T-helper 17 cell (primary cell): Measurements from ENCODE around the gene MINAR1. TPM values are rescaled to one million over a fixed set of nuclear protein-coding genes. Genes with fewer than 3 reads are reported as not detected.

Experiments used
- ATAC-seq: fragments of 150-1000 bp; cut with Tn5 transposase; 2 replicates; pipeline ENCODE4 v1.10.0; 2021; ENCODE audit warnings: mild to moderate bottlenecking, moderate library complexity
- DNase-seq, 3 donors: peaks; one replicate each; pipeline versions ENCODE4 v3.0.0 to v3.0.0-alpha.2; 2020 to 2021
- H3K9me3 ChIP-seq: one replicate; pipeline ENCODE4 v1.7.0; 2013; ENCODE audit warnings: low read length, mild to moderate bottlenecking; ENCODE audit not compliant: control insufficient read depth, poor library complexity, severe bottlenecking
- H3K27ac Mint-ChIP-seq: one replicate; pipeline ENCODE4 v1.8.0; 2022; ENCODE audit warnings: mild to moderate bottlenecking, moderate library complexity, mixed read lengths
- H3K27me3 Mint-ChIP-seq: one replicate; pipeline ENCODE4 v1.8.0; 2022; ENCODE audit warnings: mixed read lengths
- H3K36me3 Mint-ChIP-seq: one replicate; pipeline ENCODE4 v1.8.0; 2022; ENCODE audit warnings: low read depth, mixed read lengths
- H3K4me1 Mint-ChIP-seq: one replicate; pipeline ENCODE4 v1.8.0; 2022; ENCODE audit warnings: mild to moderate bottlenecking, mixed read lengths
- H3K4me3 Mint-ChIP-seq: one replicate; pipeline ENCODE4 v1.8.0; 2022; ENCODE audit warnings: mild to moderate bottlenecking, moderate library complexity, mixed read lengths
- total RNA-seq, 4 donors: library from RNA in 2 of 4; stranded (reverse) in 2 of 4; gene quantifications; one replicate each; pipeline ENCODE4 v1.2.3 and lab custom pipeline; 2022 to 2026

Gene MINAR1
- total RNA-seq, 2 donors from 2014 or later: 0.37 to 0.40 TPM

DNA sequence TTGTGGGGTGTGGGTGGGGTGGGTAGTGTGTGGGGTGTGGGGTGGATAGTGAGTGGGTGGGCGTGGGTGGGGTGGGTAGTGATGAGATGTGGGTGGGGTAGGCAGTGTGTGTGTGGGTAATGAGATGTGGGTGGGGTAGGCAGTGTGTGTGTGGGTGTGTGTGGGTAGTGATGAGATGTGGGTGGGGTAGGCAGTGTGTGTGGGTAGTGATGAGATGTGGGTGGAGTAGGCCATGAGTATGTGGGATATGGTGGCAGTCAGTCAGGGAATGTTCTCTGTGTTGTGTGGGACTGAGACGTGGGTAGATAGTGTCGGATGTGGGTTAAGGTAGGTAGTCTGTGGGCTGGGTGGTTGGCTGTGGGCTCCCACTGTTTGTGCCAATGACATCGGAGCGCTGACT, 7.1 kb downstream of the MINAR1 start:
- no peaks in the 10 kb centered on the region for H3K36me3 Mint-ChIP-seq
- ATAC-seq: no peak

DNA sequence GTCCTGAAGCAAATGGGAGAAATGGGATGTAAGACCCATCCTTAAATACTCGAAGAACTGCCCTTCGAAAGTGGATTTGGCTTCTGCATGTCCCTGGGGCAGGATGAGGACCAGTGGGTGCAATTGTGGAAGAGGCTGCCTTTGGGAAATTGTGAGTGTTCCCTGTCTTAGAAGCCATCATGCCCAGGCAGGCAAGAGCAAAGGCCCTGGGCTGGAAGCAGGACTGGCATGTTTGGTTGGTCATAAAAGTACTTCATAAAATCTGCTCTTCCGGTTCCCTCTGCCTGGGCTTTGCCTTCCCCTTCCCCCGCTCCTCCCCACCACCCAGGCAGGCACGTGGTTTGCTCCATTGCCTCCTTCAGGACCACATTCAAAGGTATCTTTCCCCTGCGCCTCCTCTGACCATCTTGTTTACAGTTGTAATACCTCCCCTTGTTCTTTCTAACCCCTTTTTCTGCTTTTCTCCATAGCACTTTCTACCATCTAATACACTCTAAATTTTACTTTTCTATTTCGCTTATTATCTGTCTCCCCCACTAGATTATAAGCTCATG, 8.3 kb downstream of the MINAR1 start:
- H3K4me1 Mint-ChIP-seq: no peaks in the 10 kb centered on the region
- H3K9me3 ChIP-seq: no peaks in the 10 kb centered on the region
- no peaks in the 10 kb centered on the region for H3K36me3 Mint-ChIP-seq
- DNase-seq (no peak), ATAC-seq (no peak)
- no peak overlapping the region for H3K4me3 Mint-ChIP-seq
- no peak overlapping the region for H3K27ac Mint-ChIP-seq
- H3K27me3 Mint-ChIP-seq: peaks cover 9% of the 10 kb centered on the region

More for the DNA sequence above, 7.1 kb downstream of the MINAR1 start:
- no peaks in the 10 kb centered on the region for H3K4me1 Mint-ChIP-seq
- H3K4me3 Mint-ChIP-seq: no peak overlapping the region
- no peaks in the 10 kb centered on the region for H3K9me3 ChIP-seq
- no peak for DNase-seq
- peaks cover 19% of the 10 kb centered on the region for H3K27me3 Mint-ChIP-seq
- no peak overlapping the region for H3K27ac Mint-ChIP-seq

DNA sequence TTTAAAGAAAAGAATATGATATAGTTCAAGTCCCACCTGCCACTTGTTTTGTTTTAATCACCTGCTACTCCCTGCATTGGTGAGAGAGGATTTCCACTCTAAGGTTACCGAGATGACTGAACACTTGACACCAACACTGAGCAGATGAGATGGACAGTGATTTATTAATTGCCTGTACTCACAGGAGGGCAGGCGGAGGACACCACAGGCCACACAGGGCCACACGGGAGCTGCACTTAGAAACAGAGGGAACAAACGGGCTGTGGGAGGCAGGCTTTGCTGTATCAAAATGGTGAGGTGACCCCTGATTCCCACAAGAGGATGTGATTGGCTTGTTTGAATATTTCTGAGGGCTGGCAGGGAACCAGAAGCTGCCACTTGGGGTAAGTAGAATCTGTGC, 10.8 kb downstream of the MINAR1 start:
- no peaks in the 10 kb centered on the region for H3K4me1 Mint-ChIP-seq
- no peak overlapping the region for H3K4me3 Mint-ChIP-seq

DNA sequence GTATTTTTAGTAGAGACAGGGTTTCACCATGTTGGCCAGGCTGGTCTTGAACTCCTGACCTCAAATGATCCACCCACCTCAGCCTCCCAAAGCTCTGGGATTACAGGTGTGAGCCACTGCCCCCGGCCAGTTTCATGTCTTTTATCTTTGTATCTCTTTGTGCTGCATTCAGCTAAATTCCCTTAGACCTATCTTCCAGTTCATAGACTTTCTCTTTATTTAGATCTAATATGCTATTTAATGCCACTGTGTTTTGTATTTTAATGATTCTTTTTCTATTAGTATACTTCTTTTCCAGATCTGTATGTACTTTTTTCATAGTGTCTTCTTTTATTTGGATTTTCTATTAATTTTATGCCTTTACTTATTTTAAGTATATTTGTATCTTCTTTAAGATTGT, 14.9 kb downstream of the MINAR1 start:
- Mint-ChIP-seq H3K27me3 (peaks cover 6% of the 10 kb centered on the region), H3K4me3 (no peak overlapping the region), H3K27ac (no peak overlapping the region), H3K4me1 (no peaks in the 10 kb centered on the region), H3K36me3 (no peaks in the 10 kb centered on the region)
- no peak for ATAC-seq
- no peaks in the 10 kb centered on the region for H3K9me3 ChIP-seq
- no peak for DNase-seq

More for the DNA sequence above, 10.8 kb downstream of the MINAR1 start:
- Mint-ChIP-seq H3K36me3 (no peaks in the 10 kb centered on the region), H3K27me3 (no peaks in the 10 kb centered on the region), H3K27ac (no peak overlapping the region)
- DNase-seq (no peak), ATAC-seq (no peak)
- H3K9me3 ChIP-seq: no peaks in the 10 kb centered on the region

DNA sequence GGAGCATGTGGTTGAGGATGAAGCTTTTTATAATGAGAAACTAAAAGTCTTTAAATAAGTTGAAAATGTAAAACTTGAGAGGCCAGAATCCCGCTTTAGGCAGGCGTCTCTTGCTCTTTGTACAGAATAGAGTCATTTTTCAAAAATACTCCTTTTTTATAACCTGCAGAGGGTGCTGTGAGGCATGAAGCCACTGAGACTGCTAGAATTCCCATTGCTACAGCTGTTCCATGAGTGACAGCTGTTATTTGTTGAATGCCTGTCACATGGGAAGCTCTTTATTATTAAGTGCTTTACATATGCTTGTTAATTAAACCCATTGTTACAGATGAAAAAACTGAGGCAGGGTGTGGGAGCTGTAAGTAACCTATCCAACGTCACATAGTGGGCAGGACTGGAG, 18.5 kb downstream of the MINAR1 start:
- H3K27me3 Mint-ChIP-seq: peaks cover 6% of the 10 kb centered on the region
- no peak overlapping the region for H3K4me3 Mint-ChIP-seq
- no peaks in the 10 kb centered on the region for H3K4me1 Mint-ChIP-seq
- H3K9me3 ChIP-seq: no peaks in the 10 kb centered on the region
- H3K27ac Mint-ChIP-seq: no peak overlapping the region
- no peaks in the 10 kb centered on the region for H3K36me3 Mint-ChIP-seq
- no peak for DNase-seq
- ATAC-seq: no peak

DNA sequence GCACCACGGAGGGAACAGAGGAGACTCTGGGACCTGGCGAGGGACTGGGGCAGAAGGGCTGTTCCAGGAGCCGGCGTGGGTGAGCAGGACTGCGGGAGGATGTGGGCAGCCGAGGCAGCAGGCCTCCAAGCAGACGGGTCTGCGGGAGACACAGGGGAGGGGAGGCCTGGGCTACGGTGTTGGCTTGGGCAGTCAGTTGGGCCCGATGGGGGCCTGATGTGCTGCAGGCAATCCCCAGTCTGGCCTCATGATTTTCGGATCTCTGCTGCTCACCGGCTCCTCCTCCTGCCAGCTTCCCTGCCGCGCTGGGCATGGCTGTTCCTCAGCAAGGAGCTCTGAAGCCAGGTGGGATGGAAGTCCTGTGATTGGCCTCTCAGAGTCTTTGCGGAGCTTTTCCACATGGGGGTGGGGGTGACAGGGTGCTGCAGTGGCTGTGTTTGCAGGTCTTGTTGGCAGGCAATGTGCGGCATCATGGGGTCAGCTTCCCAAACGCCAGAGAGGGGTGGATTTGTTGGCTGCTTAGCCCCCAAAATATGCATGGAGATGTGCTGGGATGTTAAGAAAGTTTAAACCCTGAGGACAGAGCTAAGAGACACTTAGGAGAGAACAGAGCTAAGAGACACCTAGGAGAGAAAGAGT, 19.3 kb downstream of the MINAR1 start:
- H3K36me3 Mint-ChIP-seq: no peaks in the 10 kb centered on the region
- no peaks in the 10 kb centered on the region for H3K9me3 ChIP-seq
- H3K27me3 Mint-ChIP-seq: peaks cover 6% of the 10 kb centered on the region
- no peak for DNase-seq
- no peak overlapping the region for H3K4me3 Mint-ChIP-seq
- no peak overlapping the region for H3K27ac Mint-ChIP-seq
- no peak for ATAC-seq
- H3K4me1 Mint-ChIP-seq: no peaks in the 10 kb centered on the region

DNA sequence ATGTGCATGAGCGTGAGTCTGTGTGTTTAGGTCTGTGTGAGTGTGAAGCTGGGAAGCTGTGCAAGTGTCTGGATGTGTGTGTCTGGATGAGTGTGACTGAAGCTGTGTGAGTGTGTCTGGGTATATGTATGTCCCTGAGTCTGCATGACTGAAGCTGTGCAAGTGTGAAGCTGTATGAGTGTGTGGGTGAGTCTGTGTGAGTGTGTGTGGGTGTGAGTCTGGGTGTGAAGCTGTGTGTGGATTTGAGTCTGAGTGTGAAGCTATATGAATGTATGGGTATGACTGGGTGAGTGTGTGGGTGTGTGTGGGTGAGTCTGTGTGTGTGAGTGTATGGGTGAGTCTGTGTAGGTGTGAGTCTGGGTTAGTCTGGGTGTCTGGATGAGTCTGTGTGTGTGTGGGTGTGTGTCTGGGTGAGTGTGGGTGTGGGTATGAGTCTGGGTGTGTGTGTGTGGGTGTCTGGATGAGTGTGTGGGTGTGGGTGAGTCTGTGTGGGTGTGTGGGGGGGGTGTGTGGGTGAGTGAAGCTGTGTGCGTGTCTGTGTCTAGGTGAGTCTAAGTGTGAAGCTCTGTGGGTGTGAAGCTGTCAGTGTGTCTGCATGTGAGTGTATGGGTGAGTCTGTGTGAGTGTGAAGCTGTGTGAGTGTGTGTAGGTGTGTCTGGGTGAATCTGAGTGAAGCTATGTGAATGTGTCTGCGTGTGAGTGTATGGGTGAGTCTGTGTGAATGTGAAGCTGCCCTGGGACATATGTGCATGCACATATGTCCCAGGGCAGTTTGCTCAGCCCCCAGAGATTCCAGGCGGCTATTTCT, 20.3 kb downstream of the MINAR1 start:
- Mint-ChIP-seq H3K27me3 (peaks cover 6% of the 10 kb centered on the region), H3K4me3 (no peak overlapping the region), H3K27ac (no peak overlapping the region), H3K36me3 (no peaks in the 10 kb centered on the region), H3K4me1 (no peaks in the 10 kb centered on the region)
- ATAC-seq (no peak), DNase-seq (no peak)
- H3K9me3 ChIP-seq: no peaks in the 10 kb centered on the region

DNA sequence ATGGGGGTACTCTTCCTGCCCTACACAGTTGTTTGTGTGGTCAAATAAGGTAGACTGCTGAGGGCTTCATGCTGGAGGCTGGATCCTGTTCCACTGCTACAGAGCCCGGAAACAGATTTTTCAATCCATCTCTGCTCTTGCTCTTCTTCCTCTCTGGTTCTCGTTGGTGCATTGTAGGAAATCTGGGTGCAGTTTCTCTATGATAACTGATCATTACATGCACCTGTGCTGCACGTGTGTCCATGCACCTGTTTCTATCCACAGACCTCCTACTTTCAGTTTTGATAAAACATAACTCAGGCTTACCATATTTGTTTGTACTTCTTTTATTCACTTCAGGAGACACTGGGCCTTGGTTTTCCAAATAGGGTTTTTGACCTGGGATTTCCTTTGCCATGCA, 21.3 kb downstream of the MINAR1 start:
- Mint-ChIP-seq H3K4me3 (no peak overlapping the region), H3K4me1 (no peaks in the 10 kb centered on the region)

DNA sequence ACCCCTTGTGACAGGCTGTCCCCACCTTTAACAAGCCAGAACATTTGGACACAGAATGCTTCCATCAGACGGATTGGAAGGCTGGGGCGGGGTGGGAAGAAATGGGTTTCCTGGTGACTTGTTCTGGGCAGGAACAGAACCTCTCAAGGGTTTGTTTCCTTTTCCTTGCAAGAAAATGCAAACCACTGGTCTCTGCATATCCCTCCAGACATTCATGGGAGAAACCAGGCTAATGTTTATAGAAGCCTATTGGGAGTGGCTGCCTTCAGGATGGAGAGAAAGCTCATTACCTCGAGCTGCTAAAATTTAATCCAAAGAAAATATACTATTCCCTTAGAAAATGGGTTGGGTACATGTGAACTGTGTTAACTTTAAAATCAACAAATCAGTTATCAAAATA, 21.9 kb downstream of the MINAR1 start:
- Mint-ChIP-seq H3K4me3 (no peak overlapping the region), H3K27me3 (peaks cover 6% of the 10 kb centered on the region), H3K4me1 (no peaks in the 10 kb centered on the region), H3K36me3 (no peaks in the 10 kb centered on the region), H3K27ac (no peak overlapping the region)
- ATAC-seq (no peak), DNase-seq (no peak)
- H3K9me3 ChIP-seq: no peaks in the 10 kb centered on the region

More for the DNA sequence above, 21.3 kb downstream of the MINAR1 start:
- Mint-ChIP-seq H3K36me3 (no peaks in the 10 kb centered on the region), H3K27me3 (peaks cover 6% of the 10 kb centered on the region), H3K27ac (no peak overlapping the region)
- no peak for ATAC-seq
- no peaks in the 10 kb centered on the region for H3K9me3 ChIP-seq
- no peak for DNase-seq

DNA sequence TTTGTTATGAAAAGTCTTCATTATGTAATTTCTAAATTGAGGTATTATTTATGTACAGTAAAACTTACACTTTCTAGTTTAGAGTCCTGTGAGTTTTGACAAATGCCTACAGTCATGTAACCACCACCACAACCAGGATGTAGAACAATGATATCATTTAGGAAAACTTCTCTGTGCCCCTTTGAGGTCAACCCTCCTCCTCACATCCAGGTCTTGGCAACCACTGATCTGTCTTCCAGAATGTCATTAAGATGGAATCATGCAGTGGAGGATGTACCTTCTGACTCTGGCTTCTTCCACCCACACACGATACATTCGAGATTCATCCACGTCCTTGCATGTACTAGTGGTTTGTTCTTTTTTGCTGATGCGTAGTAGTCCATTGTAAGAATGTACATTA, 23.2 kb downstream of the MINAR1 start:
- Mint-ChIP-seq H3K27me3 (peaks cover 2% of the 10 kb centered on the region), H3K27ac (no peak overlapping the region), H3K4me1 (peaks cover 2% of the 10 kb centered on the region), H3K36me3 (no peaks in the 10 kb centered on the region), H3K4me3 (no peak overlapping the region)
- no peaks in the 10 kb centered on the region for H3K9me3 ChIP-seq
- ATAC-seq (no peak), DNase-seq (no peak)

DNA sequence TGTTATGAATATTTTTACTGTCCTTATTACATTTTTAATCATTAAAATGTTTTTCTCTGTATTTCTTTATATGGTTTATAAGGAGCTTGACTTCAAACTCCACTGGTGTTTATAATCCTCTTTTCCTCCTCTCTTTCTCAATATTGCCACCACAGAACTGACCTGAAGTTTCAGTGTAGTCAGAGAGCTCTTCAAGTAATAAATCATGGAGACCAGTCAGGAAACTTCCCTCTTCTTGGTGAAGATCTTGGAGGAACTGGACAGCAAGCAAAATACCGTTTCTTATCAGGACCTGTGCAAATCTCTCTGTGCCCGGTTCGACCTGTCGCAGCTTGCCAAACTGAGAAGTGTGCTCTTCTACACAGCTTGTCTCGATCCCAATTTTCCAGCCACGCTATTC, 23.8 kb downstream of the MINAR1 start:
- Mint-ChIP-seq H3K4me1 (peaks cover 2% of the 10 kb centered on the region), H3K36me3 (no peaks in the 10 kb centered on the region), H3K27ac (no peak overlapping the region), H3K27me3 (peaks cover 5% of the 10 kb centered on the region), H3K4me3 (no peak overlapping the region)
- DNase-seq (no peak), ATAC-seq (no peak)
- no peaks in the 10 kb centered on the region for H3K9me3 ChIP-seq

DNA sequence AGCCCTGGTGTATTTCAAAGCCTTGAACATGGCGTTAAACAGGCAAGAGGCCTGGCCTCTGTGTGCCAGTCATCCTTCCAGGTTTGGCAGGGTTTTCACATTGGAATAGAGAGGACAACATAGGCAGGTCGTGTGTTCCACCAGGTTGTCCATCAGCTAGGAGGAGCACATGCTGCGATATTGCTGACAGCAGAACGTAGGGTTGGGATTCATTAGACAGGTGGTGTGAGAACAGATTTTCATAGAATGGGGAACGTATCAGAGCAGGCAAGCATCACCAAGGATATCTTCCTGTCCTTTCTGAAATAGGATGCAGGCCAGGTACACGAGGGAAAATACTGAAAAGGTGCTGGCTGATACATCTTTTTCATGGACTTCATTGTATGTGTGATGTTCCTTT, 26.4 kb downstream of the MINAR1 start:
- ATAC-seq (no peak), DNase-seq (no peak)
- H3K4me3 Mint-ChIP-seq: no peak overlapping the region
- peaks cover 5% of the 10 kb centered on the region for H3K27me3 Mint-ChIP-seq
- no peaks in the 10 kb centered on the region for H3K9me3 ChIP-seq
- H3K27ac Mint-ChIP-seq: no peak overlapping the region
- peaks cover 2% of the 10 kb centered on the region for H3K4me1 Mint-ChIP-seq
- no peaks in the 10 kb centered on the region for H3K36me3 Mint-ChIP-seq

DNA sequence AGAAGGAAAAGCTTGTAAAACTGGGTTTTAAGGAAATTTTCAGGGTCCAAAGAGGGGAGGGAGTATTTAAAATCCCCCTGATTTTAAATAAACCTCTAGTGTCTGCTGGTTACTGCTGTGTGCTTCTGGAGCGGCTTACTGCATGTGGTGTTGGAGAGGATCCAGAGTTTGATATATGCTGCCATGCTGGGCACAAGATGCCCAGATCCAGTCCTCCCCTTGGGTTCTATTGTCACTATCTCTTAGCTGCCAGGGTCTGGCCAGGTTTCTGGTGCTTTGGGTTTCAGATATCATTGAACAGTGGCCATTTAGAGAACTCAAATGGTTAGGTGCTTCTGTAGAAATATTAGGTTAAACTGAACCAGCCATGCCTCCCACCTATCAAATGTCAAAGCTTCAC, 27.5 kb downstream of the MINAR1 start:
- Mint-ChIP-seq H3K36me3 (no peaks in the 10 kb centered on the region), H3K27me3 (peaks cover 5% of the 10 kb centered on the region), H3K27ac (no peak overlapping the region), H3K4me1 (peaks cover 2% of the 10 kb centered on the region), H3K4me3 (no peak overlapping the region)
- ATAC-seq (no peak), DNase-seq (no peak)
- no peaks in the 10 kb centered on the region for H3K9me3 ChIP-seq
